IPS DF 6.9 (cell line): ENCODE data around the gene RIPOR1.

ENCODE experiments used
- DNase-seq: peaks from one replicate; pipeline ENCODE4 v3.0.0-alpha.2; 2013; ENCODE audit warnings: low read depth, low spot score
- H3K27ac ChIP-seq: one replicate; pipeline ENCODE4 v1.5.1; 2013; ENCODE audit warnings: low read length, control low read depth
- H3K27me3 ChIP-seq: 2 replicates; pipeline ENCODE4 v1.6.1; 2013; ENCODE audit warnings: mild to moderate bottlenecking, low read length; ENCODE audit not compliant: control insufficient read depth, insufficient read depth
- H3K36me3 ChIP-seq: 2 replicates; pipeline ENCODE4 v1.6.1; 2013; ENCODE audit warnings: low read length; ENCODE audit not compliant: control insufficient read depth, insufficient read depth
- H3K4me1 ChIP-seq: 2 replicates; pipeline ENCODE4 v1.6.1; 2013; ENCODE audit warnings: low read length; ENCODE audit not compliant: control insufficient read depth, insufficient read depth
- H3K4me3 ChIP-seq: 2 replicates; pipeline ENCODE4 v1.5.1; 2013; ENCODE audit warnings: mild to moderate bottlenecking, low read length
- H3K9me3 ChIP-seq: 2 replicates; pipeline ENCODE4 v1.6.1; 2013; ENCODE audit warnings: low read length, inconsistent platforms; ENCODE audit not compliant: control insufficient read depth, insufficient read depth
- WGBS: extraction: QIAGEN DNeasy Blood & Tissue Kit; methylation state at CpG from one replicate; pipeline ENCODE4 v1.1.7; 2013; ENCODE audit warnings: mixed read lengths, missing lambda C conversion rate; ENCODE audit not compliant: insufficient read length, insufficient coverage; 5-methylcytosine and 5-hydroxymethylcytosine counted together

The RIPOR1 gene

GRCh38 chr16:67579686-67580085 lies 51.1 kb downstream of the RIPOR1 start:
- Histone ChIP-seq H3K27me3 (no peaks in the 10 kb centered on the region), H3K4me3 (no peak overlapping the region), H3K4me1 (no peaks in the 10 kb centered on the region), H3K9me3 (no peaks in the 10 kb centered on the region), H3K27ac (no peak overlapping the region), H3K36me3 (peaks cover 2% of the 10 kb centered on the region; the same call in 1 of the 2 replicates)
- DNase-seq, result no peak
- WGBS, result no CpG with 5 or more reads among the region's 4 CpGs

- DNase-seq, result no peak
- H3K27me3 ChIP-seq, result no peaks in the 10 kb centered on the region
- no peaks in the 10 kb centered on the region for H3K36me3 ChIP-seq
- no CpG with 5 or more reads among the region's 4 CpGs for WGBS
- H3K27ac ChIP-seq, result no peak overlapping the region
- no peaks in the 10 kb centered on the region for H3K9me3 ChIP-seq
- H3K4me3 ChIP-seq, result no peak overlapping the region
- H3K4me1 ChIP-seq, result no peaks in the 10 kb centered on the region
These were observed 51.6 kb downstream of the RIPOR1 start for GRCh38 chr16:67580202-67580601.

GRCh38 chr16:67593288-67593687 lies 64.7 kb downstream of the RIPOR1 start:
- WGBS, result no CpG with 5 or more reads among the region's 4 CpGs
- Histone ChIP-seq H3K9me3 (no peaks in the 10 kb centered on the region), H3K27me3 (no peaks in the 10 kb centered on the region), H3K4me1 (peaks cover 2% of the 10 kb centered on the region; the same call in 1 of the 2 replicates), H3K36me3 (0 out of 2 replicates have a peak, but pooled peaks cover 3% of the 10 kb centered on the region), H3K4me3 (no peak overlapping the region), H3K27ac (no peak overlapping the region)
- no peak for DNase-seq

DNA sequence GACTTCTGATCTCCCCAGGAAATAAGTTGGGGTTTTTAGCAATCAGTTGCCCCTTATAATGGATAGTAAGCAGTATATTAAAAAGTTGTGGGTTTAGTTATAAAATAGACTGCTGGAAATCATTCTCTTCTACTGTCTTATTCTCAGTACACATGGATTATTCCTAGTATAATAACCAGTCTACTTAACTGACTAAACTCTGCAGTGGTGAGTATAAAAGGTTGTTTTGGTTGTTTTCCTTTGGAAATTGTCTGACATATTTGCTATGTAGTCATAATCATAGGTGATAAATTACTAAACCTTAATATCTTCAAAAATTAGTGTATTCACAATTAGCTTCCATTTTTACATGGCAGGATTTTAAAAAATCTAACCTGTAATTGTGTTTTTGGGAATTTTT lies 65.1 kb downstream of the RIPOR1 start:
- DNase-seq, result no peak
- H3K27ac ChIP-seq, result no peak overlapping the region
- no peaks in the 10 kb centered on the region for H3K9me3 ChIP-seq
- peaks cover 2% of the 10 kb centered on the region; the same call in 1 of the 2 replicates for H3K4me1 ChIP-seq
- no peaks in the 10 kb centered on the region for H3K27me3 ChIP-seq
- H3K36me3 ChIP-seq, result 0 out of 2 replicates have a peak, but pooled peaks cover 3% of the 10 kb centered on the region
- H3K4me3 ChIP-seq, result no peak overlapping the region

- H3K4me1 ChIP-seq, result peaks cover 2% of the 10 kb centered on the region; the same call in 1 of the 2 replicates
- no peak overlapping the region for H3K27ac ChIP-seq
- 0 out of 2 replicates have a peak, but pooled peaks cover 3% of the 10 kb centered on the region for H3K36me3 ChIP-seq
- no peaks in the 10 kb centered on the region for H3K27me3 ChIP-seq
- no peak overlapping the region for H3K4me3 ChIP-seq
- DNase-seq, result no peak
- no peaks in the 10 kb centered on the region for H3K9me3 ChIP-seq
- no CpG with 5 or more reads among the region's 5 CpGs for WGBS
These were observed 65.8 kb downstream of the RIPOR1 start for GRCh38 chr16:67594256-67594915.

DNA sequence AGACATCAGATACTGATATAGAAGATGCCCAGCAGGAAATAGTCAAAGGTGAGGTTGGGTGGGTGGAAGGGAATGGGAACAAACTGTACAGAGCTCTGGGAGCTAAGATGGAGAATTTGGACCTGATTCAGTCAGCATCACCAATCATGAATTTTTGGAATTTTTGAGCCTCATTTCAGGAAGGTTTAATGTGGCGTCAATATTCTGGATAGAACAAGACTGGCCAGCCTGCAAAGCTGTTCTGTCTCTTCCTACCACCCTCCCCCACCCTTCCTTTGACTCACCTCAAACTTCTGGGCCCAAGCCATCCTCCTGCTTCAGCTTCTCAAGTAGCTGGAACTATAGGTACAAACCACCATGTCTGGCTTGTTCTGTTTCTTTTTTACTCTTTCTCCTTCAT lies 66.3 kb downstream of the RIPOR1 start:
- H3K36me3 ChIP-seq, result 0 out of 2 replicates have a peak, but pooled peaks cover 3% of the 10 kb centered on the region
- no peaks in the 10 kb centered on the region for H3K27me3 ChIP-seq
- no peak overlapping the region for H3K27ac ChIP-seq
- H3K4me1 ChIP-seq, result peaks cover 2% of the 10 kb centered on the region; the same call in 1 of the 2 replicates
- no peaks in the 10 kb centered on the region for H3K9me3 ChIP-seq
- WGBS, result no CpG with 5 or more reads among the region's 1 CpG
- H3K4me3 ChIP-seq, result no peak overlapping the region
- DNase-seq, result no peak
